ENCODE data around the gene NFATC3.
A peak's percentile ranks its signal among the peaks of the same experiment; 100 is the strongest.

The NFATC3 gene

GRCh38 chr16:68246666-68247065, 161.5 kb downstream of the NFATC3 start:
- DNase-seq (ENCODE audit: low read depth in 2 of 2) = no peak

- DNase-seq (ENCODE audit: low read depth in 2 of 2) = no peak
These were observed 162.2 kb downstream of the NFATC3 start for GRCh38 chr16:68247400-68247799.

- no peak for DNase-seq (ENCODE audit: low read depth in 2 of 2)
These were observed 162.8 kb downstream of the NFATC3 start for GRCh38 chr16:68247932-68248331.

- DNase-seq (ENCODE audit: low read depth in 2 of 2) = no peak
These were observed 164.2 kb downstream of the NFATC3 start for GRCh38 chr16:68249371-68249770.

GRCh38 chr16:68250951-68251350, 165.8 kb downstream of the NFATC3 start:
- DNase-seq (ENCODE audit: low read depth in 2 of 2) = no peak

GRCh38 chr16:68251832-68252231, 166.7 kb downstream of the NFATC3 start:
- no peak for DNase-seq (ENCODE audit: low read depth in 2 of 2)

GRCh38 chr16:68252383-68252782, 167.2 kb downstream of the NFATC3 start:
- no peak for DNase-seq (ENCODE audit: low read depth in 2 of 2)

GRCh38 chr16:68253721-68254120, 168.6 kb downstream of the NFATC3 start:
- no peak for DNase-seq (ENCODE audit: low read depth in 2 of 2)

- no peak for DNase-seq (ENCODE audit: low read depth in 2 of 2)
These were observed 170.5 kb downstream of the NFATC3 start for GRCh38 chr16:68255712-68256111.

GRCh38 chr16:68257251-68257905, 172.2 kb downstream of the NFATC3 start:
- DNase-seq (ENCODE audit: low read depth in 2 of 2) = no peak

- no peak for DNase-seq (ENCODE audit: low read depth in 2 of 2)
These were observed 173.0 kb downstream of the NFATC3 start for GRCh38 chr16:68257906-68258800.

- DNase-seq (ENCODE audit: low read depth in 2 of 2) = no peak
These were observed 174.0 kb downstream of the NFATC3 start for GRCh38 chr16:68259007-68259825.

GRCh38 chr16:68263559-68264127, 178.5 kb downstream of the NFATC3 start:
- no peak for DNase-seq (ENCODE audit: low read depth in 2 of 2)

- peak; percentile 80 to 82 for DNase-seq (ENCODE audit: low read depth in 2 of 2)
These were observed 179.2 kb downstream of the NFATC3 start, which contains the start of gene SLC7A6 for GRCh38 chr16:68264128-68265077. Gene SLC7A6 (plus strand): TSS chr16:68264526. CDS start chr16:68274727, 10,201 bp downstream.

- DNase-seq (ENCODE audit: low read depth in 2 of 2) = no peak
These were observed 180.1 kb downstream of the NFATC3 start for GRCh38 chr16:68265078-68265920.

- no peak for DNase-seq (ENCODE audit: low read depth in 2 of 2)
These were observed 182.6 kb downstream of the NFATC3 start for GRCh38 chr16:68267612-68268405.

GRCh38 chr16:68269793-68270192, 184.6 kb downstream of the NFATC3 start:
- DNase-seq (ENCODE audit: low read depth in 2 of 2) = no peak

GRCh38 chr16:68270353-68270752, 185.2 kb downstream of the NFATC3 start:
- DNase-seq (ENCODE audit: low read depth in 2 of 2) = no peak

Data from stimulated activated CD8-positive, alpha-beta memory T cell treated with anti-CD3 and anti-CD28 coated beads, Interleukin-15, amount 100 ng/mL, for 48 hours (primary cell).